ENCODE results near the gene OASL.

Gene OASL

GRCh38 chr12:121013715-121014114, 25.3 kb downstream of the OASL start:
- peak in 1 of 2 experiments; percentile 13 for DNase-seq

GRCh38 chr12:121011820-121012219, 27.2 kb downstream of the OASL start:
- DNase-seq, result no peak

- no peak for DNase-seq
Observed at GRCh38 chr12:121010860-121011259, 28.2 kb downstream of the OASL start.

GRCh38 chr12:121009741-121010140, 29.3 kb downstream of the OASL start:
- peak; percentile 15 to 67 for DNase-seq

GRCh38 chr12:121008347-121009098, 30.5 kb downstream of the OASL start:
- no peak for DNase-seq

GRCh38 chr12:121005346-121005815, 33.7 kb downstream of the OASL start:
- peak in 1 of 2 experiments; percentile 34 for DNase-seq

GRCh38 chr12:121004253-121004815, 34.7 kb downstream of the OASL start:
- no peak for DNase-seq

GRCh38 chr12:121003650-121004049, 35.4 kb downstream of the OASL start:
- no peak for DNase-seq

- no peak for DNase-seq
Observed at GRCh38 chr12:121001841-121002483, 37.1 kb downstream of the OASL start.

GRCh38 chr12:121001060-121001459, 38.0 kb downstream of the OASL start:
- no peak for DNase-seq

GRCh38 chr12:121000530-121000929, 38.5 kb downstream of the OASL start:
- no peak for DNase-seq

GRCh38 chr12:120999191-121000120, 39.6 kb downstream of the OASL start:
- DNase-seq, result no peak

GRCh38 chr12:120998435-120998834, 40.6 kb downstream of the OASL start:
- DNase-seq, result no peak

- DNase-seq, result no peak
Observed at GRCh38 chr12:120997448-120997847, 41.6 kb downstream of the OASL start.

- no peak for DNase-seq
Observed at GRCh38 chr12:120996133-120996746, 42.8 kb downstream of the OASL start.

GRCh38 chr12:120994589-120995337, 44.3 kb downstream of the OASL start:
- DNase-seq, result no peak

GRCh38 chr12:120994059-120994458, 45.0 kb downstream of the OASL start:
- DNase-seq, result no peak

GRCh38 chr12:120993496-120993895, 45.5 kb downstream of the OASL start:
- DNase-seq, result no peak

- DNase-seq, result no peak
Observed at GRCh38 chr12:120992989-120993388, 46.1 kb downstream of the OASL start.

- DNase-seq, result no peak
Observed at GRCh38 chr12:120991965-120992364, 47.1 kb downstream of the OASL start.

- no peak for DNase-seq
Observed at GRCh38 chr12:120990487-120991055, 48.5 kb downstream of the OASL start.
